ENCODE results near the gene TLCD1. TPM values are rescaled to one million over a fixed set of nuclear protein-coding genes. Genes with fewer than 3 reads are reported as not detected.

Gene TLCD1
- total and polyA plus RNA-seq, 2 donors from 2014 or later: 25.3 to 30.0 TPM

DNA sequence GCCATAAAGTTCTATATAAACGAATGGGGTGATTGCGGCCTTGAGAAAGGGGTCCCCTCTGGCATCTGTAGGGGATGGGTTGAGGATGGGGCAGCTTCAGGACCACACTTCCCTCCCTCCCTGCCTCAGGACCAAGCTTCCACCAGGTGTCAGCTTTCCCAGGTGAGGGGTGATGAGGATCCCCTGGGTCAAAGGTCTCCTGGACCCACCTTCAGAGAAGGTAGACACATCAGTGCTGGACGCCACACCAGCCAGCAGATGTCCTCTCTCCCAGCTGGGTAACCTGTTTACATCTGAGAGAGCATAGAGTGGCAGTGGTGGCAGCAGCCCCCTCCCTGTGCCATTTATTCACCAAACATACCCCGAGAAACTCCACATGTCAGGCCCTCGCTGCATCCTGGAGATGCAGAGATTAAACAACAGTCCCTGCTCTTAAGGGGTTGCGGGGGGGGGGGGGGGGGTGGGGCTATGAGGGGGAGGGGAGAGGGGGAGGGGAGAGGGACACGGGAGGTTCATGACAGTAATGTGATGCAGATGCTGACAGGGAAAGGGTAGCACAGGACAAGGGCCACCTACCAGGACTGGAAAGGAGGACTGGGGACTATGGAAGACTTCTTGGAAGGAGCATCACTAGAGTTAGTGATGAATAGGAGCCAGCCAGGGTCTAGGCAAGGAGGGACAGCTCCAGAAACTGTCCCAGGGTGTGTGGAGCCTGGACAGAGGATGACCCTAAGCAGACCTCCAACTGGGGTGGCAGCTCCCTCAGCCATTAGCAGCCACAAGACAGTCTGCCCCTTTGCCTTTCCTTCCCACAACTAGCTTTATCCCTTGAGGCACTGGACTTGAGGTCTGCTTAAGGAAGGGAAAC, 19.3 kb downstream of the TLCD1 start:
- no peak for TF ChIP-seq CTCF (IDR thresholded peaks at IDR 0.05; ENCODE audit: borderline replicate concordance, extremely low read depth, insufficient read depth)
- H3K27me3 ChIP-seq (ENCODE audit: control insufficient read depth, insufficient read depth, low read length): no peaks in the 10 kb centered on the region

GRCh38 chr17:28705728-28706334, 20.2 kb downstream of the TLCD1 start:
- intact Hi-C loops (cut with DNase I): no loop called here

More for the DNA sequence above, 19.3 kb downstream of the TLCD1 start:
- no peaks in the 10 kb centered on the region for H3K9me3 ChIP-seq (ENCODE audit: control insufficient read depth in 2 of 3, insufficient read depth in 1 of 3, low read length in 3 of 3)
- intact Hi-C loops (cut with DNase I): no loop called here
- no peak overlapping the region for H3K9ac ChIP-seq (ENCODE audit: low read length in 3 of 3)
- peaks cover 0 to 13% (median 11%) of the 10 kb centered on the region in 3 donors for H3K36me3 ChIP-seq (ENCODE audit: control insufficient read depth in 2 of 3, insufficient read depth in 3 of 3, low read length in 3 of 3)
- FAIRE-seq (no peak), DNase-seq (peak in 1 of 5 donors; percentile 15)
- no peak overlapping the region for H3K4me3 ChIP-seq (ENCODE audit: low read length in 3 of 3)
- H3K27ac ChIP-seq (ENCODE audit: low read depth in 2 of 2, low read length in 2 of 2): no peak overlapping the region
- peaks cover 0 to 3% (median 0%) of the 10 kb centered on the region in 3 donors for H3K4me1 ChIP-seq (ENCODE audit: control insufficient read depth in 2 of 3, insufficient read depth in 2 of 3, low read depth in 1 of 3, low read length in 3 of 3)

GRCh38 chr17:28705074-28705659, 20.9 kb downstream of the TLCD1 start:
- FAIRE-seq (no peak), DNase-seq (no peak)
- Histone ChIP-seq H3K36me3 (ENCODE audit: control insufficient read depth in 2 of 3, insufficient read depth in 3 of 3, low read length in 3 of 3) (peaks cover 0 to 28% (median 26%) of the 10 kb centered on the region in 3 donors), H3K9me3 (ENCODE audit: control insufficient read depth in 2 of 3, insufficient read depth in 1 of 3, low read length in 3 of 3) (no peaks in the 10 kb centered on the region), H3K4me3 (ENCODE audit: low read length in 3 of 3) (no peak overlapping the region), H3K9ac (ENCODE audit: low read length in 3 of 3) (no peak overlapping the region), H3K27me3 (ENCODE audit: control insufficient read depth, insufficient read depth, low read length) (no peaks in the 10 kb centered on the region), H3K4me1 (ENCODE audit: control insufficient read depth in 2 of 3, insufficient read depth in 2 of 3, low read depth in 1 of 3, low read length in 3 of 3) (no peaks in the 10 kb centered on the region), H3K27ac (ENCODE audit: low read depth in 2 of 2, low read length in 2 of 2) (no peak overlapping the region)
- intact Hi-C loops (cut with DNase I): no loop called here
- TF ChIP-seq CTCF (IDR thresholded peaks at IDR 0.05; ENCODE audit: borderline replicate concordance, extremely low read depth, insufficient read depth): no peak

More at GRCh38 chr17:28705728-28706334, 20.2 kb downstream of the TLCD1 start:
- DNase-seq (no peak), FAIRE-seq (no peak)
- no peak overlapping the region for H3K4me3 ChIP-seq (ENCODE audit: low read length in 3 of 3)
- H3K9me3 ChIP-seq (ENCODE audit: control insufficient read depth in 2 of 3, insufficient read depth in 1 of 3, low read length in 3 of 3): no peaks in the 10 kb centered on the region
- H3K27ac ChIP-seq (ENCODE audit: low read depth in 2 of 2, low read length in 2 of 2): no peak overlapping the region
- no peak for TF ChIP-seq CTCF (IDR thresholded peaks at IDR 0.05; ENCODE audit: borderline replicate concordance, extremely low read depth, insufficient read depth)
- no peaks in the 10 kb centered on the region for H3K27me3 ChIP-seq (ENCODE audit: control insufficient read depth, insufficient read depth, low read length)
- peaks cover 0 to 22% (median 19%) of the 10 kb centered on the region in 3 donors for H3K36me3 ChIP-seq (ENCODE audit: control insufficient read depth in 2 of 3, insufficient read depth in 3 of 3, low read length in 3 of 3)
- no peak overlapping the region for H3K9ac ChIP-seq (ENCODE audit: low read length in 3 of 3)
- no peaks in the 10 kb centered on the region for H3K4me1 ChIP-seq (ENCODE audit: control insufficient read depth in 2 of 3, insufficient read depth in 2 of 3, low read depth in 1 of 3, low read length in 3 of 3)

Measured in kidney (tissue), 14 donors.